HG03135 (cell line): ENCODE results near the gene S100A8.
"Not testable (repeated sequence)": the region's sequence is repeated elsewhere in the genome, so short reads cannot be mapped to it uniquely, and the experiment has no call there.

Experiments
- ATAC-seq: cut with Tn5 transposase; IDR thresholded peaks from one replicate; pipeline ENCODE4 v1.9.1; 2021; ENCODE audit warnings: mild to moderate bottlenecking, moderate library complexity; ENCODE audit not compliant: unreplicated experiment

Gene S100A8

GRCh38 chr1:153349363-153350320, 41.2 kb downstream of the S100A8 start:
- no peak for ATAC-seq

GRCh38 chr1:153348511-153349362, 42.1 kb downstream of the S100A8 start, which contains the start of gene PGLYRP4:
TSS of gene PGLYRP4 (minus strand) at chr1:153348841. CDS start at chr1:153347932, 909 bp downstream.
- no peak for ATAC-seq

- no peak for ATAC-seq
These were observed 43.0 kb downstream of the S100A8 start for GRCh38 chr1:153347856-153348255.

GRCh38 chr1:153347049-153347448, 43.8 kb downstream of the S100A8 start:
- ATAC-seq: not testable (repeated sequence)

GRCh38 chr1:153346077-153346723, 44.7 kb downstream of the S100A8 start:
- no peak for ATAC-seq

- no peak for ATAC-seq
These were observed 45.4 kb downstream of the S100A8 start for GRCh38 chr1:153345187-153346076.

GRCh38 chr1:153344718-153345025, 46.2 kb downstream of the S100A8 start:
- ATAC-seq: no peak

GRCh38 chr1:153343811-153344717, 46.8 kb downstream of the S100A8 start:
- no peak for ATAC-seq

GRCh38 chr1:153343040-153343681, 47.7 kb downstream of the S100A8 start:
- no peak for ATAC-seq

- ATAC-seq: no peak
These were observed 48.7 kb downstream of the S100A8 start for GRCh38 chr1:153342178-153342577.

GRCh38 chr1:153341431-153341934, 49.4 kb downstream of the S100A8 start:
- ATAC-seq: no peak

GRCh38 chr1:153340356-153340755, 50.5 kb downstream of the S100A8 start:
- ATAC-seq: no peak
